Gastroesophageal sphincter (tissue), 3 donors: ENCODE data around the gene CRTC3.

Source experiments
- POLR2AphosphoS5 ChIP-seq: sonication (generic); formaldehyde crosslinking; IDR thresholded peaks from one replicate; pipeline ENCODE4 v1.6.1; 2017; ENCODE audit warnings: antibody characterized with exemption
- TF ChIP-seq, protein P1 (sequence below), 4 experiments: fragments of 200-600 bp in 2 of 4; fragments of 450-650 bp in 2 of 4; sonication (generic) in 1 of 4; IDR thresholded peaks; one replicate each; pipeline ENCODE4 v1.5.1; 2017 to 2019; ENCODE audit warnings: antibody characterized with exemption in 4 of 4, mild to moderate bottlenecking in 2 of 4, moderate library complexity in 2 of 4

DNA sequence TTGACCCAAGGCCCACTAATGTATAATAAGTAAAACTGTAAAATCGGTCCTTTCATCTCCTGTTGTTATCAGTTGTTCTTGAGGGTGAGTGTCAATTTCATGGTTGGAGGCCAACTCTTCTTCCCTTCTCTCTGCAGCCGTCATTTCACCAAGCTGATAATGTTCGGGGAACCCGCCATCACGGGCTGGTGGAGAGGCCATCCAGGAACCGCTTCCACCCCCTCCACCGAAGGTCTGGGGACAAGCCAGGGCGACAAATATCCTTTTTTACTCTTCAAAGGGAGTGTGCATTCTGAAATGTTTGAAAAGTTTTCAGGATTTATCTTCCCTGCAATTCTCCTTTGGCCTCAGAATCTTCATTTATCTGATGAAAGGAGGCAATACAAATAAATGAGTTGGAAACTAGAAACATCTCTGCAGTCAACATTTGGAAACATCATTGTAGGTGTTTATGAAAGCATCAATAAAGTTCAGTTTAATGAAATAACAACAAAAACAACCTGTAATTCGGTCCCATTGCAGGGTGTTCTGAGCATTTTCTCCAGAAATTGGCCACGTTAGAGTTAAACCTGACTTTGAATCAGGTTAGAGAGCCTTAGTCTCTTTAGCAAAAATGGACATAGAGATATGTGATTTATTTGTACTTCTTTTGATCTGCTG, 63.9 kb downstream of the CRTC3 start:
- TF ChIP-seq POLR2AphosphoS5 = no peak
- TF ChIP-seq, protein P1, sequence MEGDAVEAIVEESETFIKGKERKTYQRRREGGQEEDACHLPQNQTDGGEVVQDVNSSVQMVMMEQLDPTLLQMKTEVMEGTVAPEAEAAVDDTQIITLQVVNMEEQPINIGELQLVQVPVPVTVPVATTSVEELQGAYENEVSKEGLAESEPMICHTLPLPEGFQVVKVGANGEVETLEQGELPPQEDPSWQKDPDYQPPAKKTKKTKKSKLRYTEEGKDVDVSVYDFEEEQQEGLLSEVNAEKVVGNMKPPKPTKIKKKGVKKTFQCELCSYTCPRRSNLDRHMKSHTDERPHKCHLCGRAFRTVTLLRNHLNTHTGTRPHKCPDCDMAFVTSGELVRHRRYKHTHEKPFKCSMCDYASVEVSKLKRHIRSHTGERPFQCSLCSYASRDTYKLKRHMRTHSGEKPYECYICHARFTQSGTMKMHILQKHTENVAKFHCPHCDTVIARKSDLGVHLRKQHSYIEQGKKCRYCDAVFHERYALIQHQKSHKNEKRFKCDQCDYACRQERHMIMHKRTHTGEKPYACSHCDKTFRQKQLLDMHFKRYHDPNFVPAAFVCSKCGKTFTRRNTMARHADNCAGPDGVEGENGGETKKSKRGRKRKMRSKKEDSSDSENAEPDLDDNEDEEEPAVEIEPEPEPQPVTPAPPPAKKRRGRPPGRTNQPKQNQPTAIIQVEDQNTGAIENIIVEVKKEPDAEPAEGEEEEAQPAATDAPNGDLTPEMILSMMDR (IDR thresholded peaks at IDR 0.05) = no peak
